Vagina (tissue), 2 donors: ENCODE measurements around the gene PODN.

Experiments used
- POLR2A ChIP-seq, 2 donors: fragments of 450-650 bp; IDR thresholded peaks; one replicate each; pipeline ENCODE4 v1.6.1; 2017; ENCODE audit warnings: antibody characterized with exemption in 2 of 2, mild to moderate bottlenecking in 2 of 2, moderate library complexity in 2 of 2
- POLR2AphosphoS5 ChIP-seq, 2 donors: sonication (generic); formaldehyde crosslinking; IDR thresholded peaks; one replicate each; pipeline ENCODE4 v1.9.0; 2017; ENCODE audit warnings: antibody characterized with exemption in 2 of 2, mild to moderate bottlenecking in 2 of 2, low read depth in 1 of 2; ENCODE audit not compliant: insufficient read depth in 1 of 2
- TF ChIP-seq, protein P1 (sequence below), 3 experiments: fragments of 450-650 bp in 2 of 3; fragments of 200-600 bp in 1 of 3; sonication (generic) in 1 of 3; IDR thresholded peaks; one replicate each; pipeline ENCODE4 v1.5.1; 2017 to 2019; ENCODE audit warnings: antibody characterized with exemption in 3 of 3, mild to moderate bottlenecking in 2 of 3, moderate library complexity in 2 of 3

- TF ChIP-seq POLR2AphosphoS5 (IDR thresholded peaks at IDR 0.05; ENCODE audit: insufficient read depth in 1 of 2, low read depth in 1 of 2) = no peak
- TF ChIP-seq, protein P1, sequence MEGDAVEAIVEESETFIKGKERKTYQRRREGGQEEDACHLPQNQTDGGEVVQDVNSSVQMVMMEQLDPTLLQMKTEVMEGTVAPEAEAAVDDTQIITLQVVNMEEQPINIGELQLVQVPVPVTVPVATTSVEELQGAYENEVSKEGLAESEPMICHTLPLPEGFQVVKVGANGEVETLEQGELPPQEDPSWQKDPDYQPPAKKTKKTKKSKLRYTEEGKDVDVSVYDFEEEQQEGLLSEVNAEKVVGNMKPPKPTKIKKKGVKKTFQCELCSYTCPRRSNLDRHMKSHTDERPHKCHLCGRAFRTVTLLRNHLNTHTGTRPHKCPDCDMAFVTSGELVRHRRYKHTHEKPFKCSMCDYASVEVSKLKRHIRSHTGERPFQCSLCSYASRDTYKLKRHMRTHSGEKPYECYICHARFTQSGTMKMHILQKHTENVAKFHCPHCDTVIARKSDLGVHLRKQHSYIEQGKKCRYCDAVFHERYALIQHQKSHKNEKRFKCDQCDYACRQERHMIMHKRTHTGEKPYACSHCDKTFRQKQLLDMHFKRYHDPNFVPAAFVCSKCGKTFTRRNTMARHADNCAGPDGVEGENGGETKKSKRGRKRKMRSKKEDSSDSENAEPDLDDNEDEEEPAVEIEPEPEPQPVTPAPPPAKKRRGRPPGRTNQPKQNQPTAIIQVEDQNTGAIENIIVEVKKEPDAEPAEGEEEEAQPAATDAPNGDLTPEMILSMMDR (IDR thresholded peaks at IDR 0.05) = no peak
- TF ChIP-seq POLR2A (IDR thresholded peaks at IDR 0.05) = no peak
Observed at GRCh38 chr1:53071915-53072314, 9.9 kb downstream of the PODN start.
